ENCODE data around the gene SCFD1.

The SCFD1 gene

DNA sequence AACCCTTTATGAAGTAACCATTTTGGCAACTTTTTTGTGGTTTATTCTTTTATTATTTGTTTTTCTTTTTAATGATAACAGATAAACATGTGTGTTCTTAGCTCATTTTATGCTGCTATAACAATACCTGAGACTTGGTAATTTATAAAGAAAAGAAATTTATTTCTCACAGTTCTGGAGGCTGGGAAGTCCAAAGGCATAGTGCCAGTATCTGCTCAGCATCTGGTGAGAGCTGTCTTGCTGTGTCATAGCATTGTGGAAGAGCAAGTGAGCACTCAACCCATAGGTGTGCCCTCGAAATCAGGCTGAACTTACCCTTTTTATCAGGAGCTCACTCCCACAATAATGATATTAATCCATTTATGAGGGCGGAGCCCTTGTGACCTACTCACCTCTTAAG lies 8.0 kb upstream of the SCFD1 start:
- peaks cover 54% of the 10 kb centered on the region for H3K36me3 ChIP-seq (ENCODE audit: insufficient read depth, low read length)
- H2AFZ ChIP-seq (ENCODE audit: low read depth, low read length): no peak overlapping the region
- no peaks in the 10 kb centered on the region for H3K9me3 ChIP-seq (ENCODE audit: insufficient read depth, low read length, severe bottlenecking)
- H3K79me2 ChIP-seq (ENCODE audit: insufficient read depth, low read length): no peaks in the 10 kb centered on the region
- ATAC-seq (ENCODE audit: insufficient read depth, low read depth): no peak
- no peak for TF ChIP-seq EZH2 (IDR thresholded peaks at IDR 0.05; ENCODE audit: borderline replicate concordance, low read depth, low read length, severe bottlenecking)
- H3K27ac ChIP-seq (ENCODE audit: low read length): no peak overlapping the region
- no peaks in the 10 kb centered on the region for H4K20me1 ChIP-seq (ENCODE audit: insufficient read depth, low read length)
- H3K27me3 ChIP-seq (ENCODE audit: insufficient read depth, low read length, poor library complexity): no peaks in the 10 kb centered on the region
- no peak overlapping the region for H3K4me2 ChIP-seq (ENCODE audit: insufficient read depth, low read length)
- H3K9ac ChIP-seq (ENCODE audit: low read depth, low read length): no peak overlapping the region
- DNase-seq: no peak
- H3K4me3 ChIP-seq (ENCODE audit: low read depth in 1 of 2, low read length in 2 of 2): no peak overlapping the region
- H3K4me1 ChIP-seq (ENCODE audit: insufficient read depth, low read length): no peaks in the 10 kb centered on the region

DNA sequence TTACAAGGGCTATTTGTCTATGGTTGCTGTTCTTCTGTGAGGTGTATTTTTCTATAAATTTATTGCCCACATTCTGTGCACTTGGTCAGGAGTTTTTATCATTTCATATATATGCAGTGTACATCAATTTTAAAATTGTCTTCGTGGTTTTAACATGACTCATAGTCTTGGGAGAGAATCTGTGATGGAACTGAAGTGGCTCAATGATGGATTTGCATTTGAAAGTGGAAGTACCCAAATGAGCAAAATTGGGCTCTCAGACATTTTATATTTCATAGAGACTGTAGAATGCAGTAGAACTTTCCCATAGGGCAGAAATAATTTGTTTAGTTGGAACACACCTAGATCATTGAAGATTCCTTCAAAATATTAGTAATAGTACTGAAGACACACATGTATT lies 1.9 kb upstream of the SCFD1 start:
- no peaks in the 10 kb centered on the region for H4K20me1 ChIP-seq (ENCODE audit: insufficient read depth, low read length)
- H3K27ac ChIP-seq (ENCODE audit: low read length): no peak overlapping the region
- no peaks in the 10 kb centered on the region for H3K9me3 ChIP-seq (ENCODE audit: insufficient read depth, low read length, severe bottlenecking)
- DNase-seq: no peak
- H3K4me1 ChIP-seq (ENCODE audit: insufficient read depth, low read length): peaks cover 36% of the 10 kb centered on the region
- H3K36me3 ChIP-seq (ENCODE audit: insufficient read depth, low read length): peaks cover 18% of the 10 kb centered on the region
- no peaks in the 10 kb centered on the region for H3K27me3 ChIP-seq (ENCODE audit: insufficient read depth, low read length, poor library complexity)
- no peak overlapping the region for H3K4me3 ChIP-seq (ENCODE audit: low read depth in 1 of 2, low read length in 2 of 2)
- no peak for ATAC-seq (ENCODE audit: insufficient read depth, low read depth)
- no peak overlapping the region for H3K9ac ChIP-seq (ENCODE audit: low read depth, low read length)
- no peak overlapping the region for H2AFZ ChIP-seq (ENCODE audit: low read depth, low read length)
- TF ChIP-seq, protein P1, sequence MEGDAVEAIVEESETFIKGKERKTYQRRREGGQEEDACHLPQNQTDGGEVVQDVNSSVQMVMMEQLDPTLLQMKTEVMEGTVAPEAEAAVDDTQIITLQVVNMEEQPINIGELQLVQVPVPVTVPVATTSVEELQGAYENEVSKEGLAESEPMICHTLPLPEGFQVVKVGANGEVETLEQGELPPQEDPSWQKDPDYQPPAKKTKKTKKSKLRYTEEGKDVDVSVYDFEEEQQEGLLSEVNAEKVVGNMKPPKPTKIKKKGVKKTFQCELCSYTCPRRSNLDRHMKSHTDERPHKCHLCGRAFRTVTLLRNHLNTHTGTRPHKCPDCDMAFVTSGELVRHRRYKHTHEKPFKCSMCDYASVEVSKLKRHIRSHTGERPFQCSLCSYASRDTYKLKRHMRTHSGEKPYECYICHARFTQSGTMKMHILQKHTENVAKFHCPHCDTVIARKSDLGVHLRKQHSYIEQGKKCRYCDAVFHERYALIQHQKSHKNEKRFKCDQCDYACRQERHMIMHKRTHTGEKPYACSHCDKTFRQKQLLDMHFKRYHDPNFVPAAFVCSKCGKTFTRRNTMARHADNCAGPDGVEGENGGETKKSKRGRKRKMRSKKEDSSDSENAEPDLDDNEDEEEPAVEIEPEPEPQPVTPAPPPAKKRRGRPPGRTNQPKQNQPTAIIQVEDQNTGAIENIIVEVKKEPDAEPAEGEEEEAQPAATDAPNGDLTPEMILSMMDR (IDR thresholded peaks at IDR 0.05; ENCODE audit: borderline replicate concordance, extremely low read depth, low read length, poor library complexity, severe bottlenecking): no peak
- TF ChIP-seq EZH2 (IDR thresholded peaks at IDR 0.05; ENCODE audit: borderline replicate concordance, low read depth, low read length, severe bottlenecking): no peak
- H3K4me2 ChIP-seq (ENCODE audit: insufficient read depth, low read length): no peak overlapping the region
- H3K79me2 ChIP-seq (ENCODE audit: insufficient read depth, low read length): peaks cover 30% of the 10 kb centered on the region

DNA sequence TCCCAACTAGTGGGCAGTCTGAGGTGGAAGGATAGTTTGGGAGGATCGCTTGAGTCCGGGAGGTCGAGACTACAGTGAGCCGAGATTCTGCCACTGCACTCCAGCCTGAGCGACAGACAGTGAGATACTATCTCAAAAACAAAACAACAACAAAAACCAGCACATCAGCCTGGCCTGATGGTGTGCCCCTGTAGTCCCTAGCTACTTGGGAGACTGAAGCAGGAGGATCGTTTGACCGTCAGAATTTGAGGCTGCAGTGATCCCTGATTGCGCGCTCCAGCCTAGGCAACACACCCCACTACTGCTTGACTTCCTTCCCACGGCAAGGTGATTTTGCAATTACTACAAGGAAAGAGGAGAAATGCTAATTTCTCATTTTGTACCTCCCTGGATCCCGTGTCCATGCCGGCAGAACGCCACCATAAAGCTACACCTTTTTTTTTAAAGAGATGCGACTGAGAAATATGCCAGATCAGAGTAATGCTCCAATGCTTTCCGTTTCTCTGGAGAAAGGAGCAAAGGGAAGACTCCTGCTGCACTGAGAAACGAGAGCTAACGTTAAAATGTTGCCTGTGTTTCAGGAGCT lies 672 bp upstream of the SCFD1 start:
- DNase-seq (peak; percentile 21), ATAC-seq (ENCODE audit: insufficient read depth, low read depth) (peak; percentile 3)
- no peaks in the 10 kb centered on the region for H3K27me3 ChIP-seq (ENCODE audit: insufficient read depth, low read length, poor library complexity)
- H3K4me3 ChIP-seq (ENCODE audit: low read depth in 1 of 2, low read length in 2 of 2): peak overlapping the region; percentile 77 to 88
- peaks cover 41% of the 10 kb centered on the region for H3K4me1 ChIP-seq (ENCODE audit: insufficient read depth, low read length)
- H2AFZ ChIP-seq (ENCODE audit: low read depth, low read length): peak overlapping the region; percentile 88
- peak overlapping the region; percentile 73 for H3K9ac ChIP-seq (ENCODE audit: low read depth, low read length)
- H3K9me3 ChIP-seq (ENCODE audit: insufficient read depth, low read length, severe bottlenecking): no peaks in the 10 kb centered on the region
- peaks cover 6% of the 10 kb centered on the region; the same call in 1 of the 2 replicates for H3K36me3 ChIP-seq (ENCODE audit: insufficient read depth, low read length)
- H3K79me2 ChIP-seq (ENCODE audit: insufficient read depth, low read length): peaks cover 42% of the 10 kb centered on the region
- TF ChIP-seq EZH2 (IDR thresholded peaks at IDR 0.05; ENCODE audit: borderline replicate concordance, low read depth, low read length, severe bottlenecking): no peak
- TF ChIP-seq, protein P1 (IDR thresholded peaks at IDR 0.05; ENCODE audit: borderline replicate concordance, extremely low read depth, low read length, poor library complexity, severe bottlenecking): no peak
- H3K4me2 ChIP-seq (ENCODE audit: insufficient read depth, low read length): peak overlapping the region; percentile 85
- H3K27ac ChIP-seq (ENCODE audit: low read length): peak overlapping the region; percentile 78
- peaks cover 3% of the 10 kb centered on the region; the same call in 1 of the 2 replicates for H4K20me1 ChIP-seq (ENCODE audit: insufficient read depth, low read length)

DNA sequence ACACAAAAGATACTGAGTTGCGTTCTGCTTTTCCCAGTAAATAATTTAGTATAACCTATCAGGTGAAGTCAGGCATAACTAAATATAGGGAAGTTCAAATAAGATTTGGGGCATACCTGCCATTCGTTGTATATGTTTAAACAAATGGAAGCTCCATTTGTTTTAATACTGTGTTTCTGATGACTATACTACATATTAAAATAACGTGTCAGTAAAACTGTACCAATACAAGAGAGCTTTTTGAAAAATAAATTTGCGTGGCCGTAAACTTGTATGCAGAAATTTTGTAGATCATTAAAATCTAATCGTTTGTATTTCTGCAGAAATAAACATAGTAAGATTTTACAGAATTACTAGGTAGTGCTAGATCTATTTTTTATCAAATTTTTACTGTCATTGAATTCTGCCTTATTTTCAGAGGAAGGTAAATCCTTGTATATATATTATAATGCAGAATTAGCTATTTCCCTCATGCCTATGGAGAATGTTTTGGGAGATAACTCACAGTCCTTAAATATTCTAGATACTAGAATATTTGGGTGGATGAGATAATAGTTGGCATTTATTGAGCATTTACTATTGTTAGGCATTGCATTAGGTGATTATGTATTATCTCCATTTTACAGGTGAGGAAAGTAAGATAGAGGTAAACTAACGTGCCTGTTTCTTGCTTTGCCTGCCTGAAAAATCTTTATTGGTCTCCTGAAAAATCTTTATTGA lies 1.5 kb downstream of the SCFD1 start:
- Histone ChIP-seq H3K4me3 (ENCODE audit: low read depth in 1 of 2, low read length in 2 of 2) (peak overlapping the region; percentile 77 to 88; a peak in 3 of 4 replicates), H3K36me3 (ENCODE audit: insufficient read depth, low read length) (no peaks in the 10 kb centered on the region), H3K79me2 (ENCODE audit: insufficient read depth, low read length) (peaks cover 58% of the 10 kb centered on the region), H4K20me1 (ENCODE audit: insufficient read depth, low read length) (peaks cover 6% of the 10 kb centered on the region; the same call in 1 of the 2 replicates), H3K4me2 (ENCODE audit: insufficient read depth, low read length) (peak overlapping the region; percentile 85), H3K27me3 (ENCODE audit: insufficient read depth, low read length, poor library complexity) (no peaks in the 10 kb centered on the region), H3K4me1 (ENCODE audit: insufficient read depth, low read length) (peaks cover 41% of the 10 kb centered on the region), H3K27ac (ENCODE audit: low read length) (no peak overlapping the region; the same call in 1 of the 2 replicates), H3K9me3 (ENCODE audit: insufficient read depth, low read length, severe bottlenecking) (no peaks in the 10 kb centered on the region), H2AFZ (ENCODE audit: low read depth, low read length) (no peak overlapping the region), H3K9ac (ENCODE audit: low read depth, low read length) (peak overlapping the region; percentile 73)
- TF ChIP-seq, protein P1 (IDR thresholded peaks at IDR 0.05; ENCODE audit: borderline replicate concordance, extremely low read depth, low read length, poor library complexity, severe bottlenecking): no peak
- no peak for TF ChIP-seq EZH2 (IDR thresholded peaks at IDR 0.05; ENCODE audit: borderline replicate concordance, low read depth, low read length, severe bottlenecking)
- ATAC-seq (ENCODE audit: insufficient read depth, low read depth) (no peak), DNase-seq (no peak)

All from DND-41 (cell line).